HG03060 (cell line): Measurements from ENCODE around the gene ZNF580.

Experiments used
- ATAC-seq: cut with Tn5 transposase; IDR thresholded peaks from one replicate; pipeline ENCODE4 v1.9.1; 2021; ENCODE audit warnings: low read depth, moderate number of reproducible peaks; ENCODE audit not compliant: unreplicated experiment

Gene ZNF580

DNA sequence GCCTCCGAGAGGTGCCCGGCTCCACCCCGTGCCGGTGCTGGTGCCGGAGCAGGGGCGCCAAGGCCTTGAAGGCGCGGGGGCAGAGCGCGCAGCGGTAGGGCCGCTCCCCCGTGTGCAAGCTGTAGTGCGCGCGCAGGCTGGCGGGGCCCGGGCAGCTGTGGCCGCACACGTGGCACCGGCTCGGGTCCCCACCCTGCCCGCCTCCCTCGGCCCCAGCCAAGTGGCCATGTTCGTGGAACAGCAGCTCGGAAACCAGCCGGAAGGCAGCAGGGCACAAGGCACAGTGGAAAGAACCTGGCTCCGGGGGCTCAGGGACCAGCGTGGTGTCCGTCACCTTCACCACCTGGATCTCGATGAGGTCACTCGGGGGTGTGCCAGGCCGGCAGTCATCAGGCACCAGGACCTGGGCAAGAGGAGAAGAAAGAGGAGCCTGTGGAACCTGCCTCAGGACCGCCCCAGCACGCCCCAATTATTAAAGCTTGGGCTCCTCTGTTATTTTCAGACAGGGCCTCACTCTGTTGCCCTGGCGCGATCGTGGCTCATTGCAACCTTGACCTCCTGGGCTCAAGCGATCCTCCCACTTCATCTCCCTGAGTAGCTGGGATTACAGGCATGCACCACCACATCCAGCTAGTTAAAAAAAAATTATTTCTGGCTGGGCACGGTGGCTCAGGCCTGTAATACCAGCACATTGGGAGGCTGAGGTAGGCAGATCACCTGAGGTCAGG, 18.4 kb upstream of the ZNF580 start:
- ATAC-seq, result no peak

DNA sequence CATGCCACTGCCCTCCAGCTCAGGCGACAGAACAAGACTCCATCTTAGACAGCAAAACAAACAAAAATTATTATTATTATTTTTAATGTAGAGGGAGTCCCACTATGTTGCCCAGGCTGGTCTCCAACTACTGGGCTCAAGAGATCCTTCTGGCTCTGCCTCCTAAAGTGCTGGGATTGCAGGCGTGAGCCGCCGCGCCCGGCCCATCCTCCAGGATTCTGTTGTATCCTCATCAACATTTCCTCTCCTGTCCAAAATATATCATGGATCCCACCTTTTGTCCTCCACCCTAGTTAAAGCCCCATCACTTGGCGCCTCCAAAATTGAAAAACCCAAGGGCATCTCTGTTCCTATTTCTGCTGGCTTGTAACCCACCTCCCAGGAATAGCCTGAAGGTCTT, 17.7 kb upstream of the ZNF580 start:
- ATAC-seq, result no peak

DNA sequence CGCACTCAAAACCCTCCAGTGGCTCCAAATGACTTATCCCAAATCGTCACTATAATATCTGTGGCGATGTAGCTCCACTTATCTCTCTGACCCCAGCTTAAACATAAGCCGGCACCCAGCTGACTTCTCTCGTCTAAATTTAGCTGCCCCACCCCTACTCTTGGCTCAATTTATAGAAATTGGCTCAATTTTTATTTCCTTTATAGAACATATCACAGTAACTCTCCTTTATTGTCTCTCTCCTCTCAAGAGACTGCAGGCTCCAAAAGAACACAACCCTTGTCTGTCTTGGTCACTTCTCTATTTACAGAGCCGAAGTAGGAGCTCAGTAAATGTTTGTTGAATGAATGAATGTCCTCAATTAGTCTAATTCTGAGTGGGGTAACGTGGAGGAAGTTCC, 17.2 kb upstream of the ZNF580 start:
- ATAC-seq, result no peak

DNA sequence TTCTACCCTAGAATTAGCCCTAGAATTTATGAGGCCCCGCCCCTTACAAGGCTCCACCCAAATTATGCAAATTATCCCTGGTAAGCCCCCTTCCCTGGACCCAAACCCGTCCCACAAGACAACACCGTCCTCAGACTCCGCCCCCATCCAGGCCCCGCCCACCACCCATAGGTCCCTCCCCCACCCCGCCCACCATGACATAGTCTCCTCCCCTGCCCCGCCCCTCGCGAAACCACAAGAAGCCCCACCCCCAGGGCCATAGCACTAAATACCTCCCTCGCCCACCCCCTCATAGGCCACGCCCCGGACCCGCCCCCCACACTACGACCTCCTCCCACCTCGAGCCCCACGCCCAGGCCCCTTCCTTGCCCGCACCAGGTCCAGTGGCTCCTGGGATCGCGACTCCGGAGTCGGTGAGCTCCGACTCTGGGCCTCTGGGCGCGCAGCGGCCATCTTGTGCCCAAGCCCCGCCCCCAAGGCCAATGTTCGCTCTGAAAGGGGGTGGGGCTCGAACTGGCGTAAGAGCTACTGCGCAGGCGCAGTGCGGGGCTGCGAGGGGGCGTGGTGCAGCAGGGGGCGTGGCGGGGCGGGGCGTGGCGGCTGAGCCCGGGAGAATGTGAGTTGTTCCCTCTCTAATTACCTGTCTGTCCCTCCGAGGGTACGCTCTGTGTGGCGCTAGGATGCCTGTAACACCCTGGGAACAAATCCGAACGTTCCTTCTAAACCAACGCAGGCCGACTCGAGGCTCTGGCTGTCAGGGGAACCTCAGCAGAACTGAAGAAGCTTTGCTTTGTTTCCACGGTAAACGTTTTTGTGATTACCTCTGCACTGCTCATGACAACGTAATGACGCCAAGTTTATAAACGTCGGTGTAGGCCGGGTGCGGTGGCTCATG, 16.4 kb upstream of the ZNF580 start, which contains the start of gene ZNF784:
TSS of gene ZNF784 (minus strand) at position 458 of the 895 bp plus-strand sequence. CDS start at position 453, 5 bp downstream.
- no peak for ATAC-seq

DNA sequence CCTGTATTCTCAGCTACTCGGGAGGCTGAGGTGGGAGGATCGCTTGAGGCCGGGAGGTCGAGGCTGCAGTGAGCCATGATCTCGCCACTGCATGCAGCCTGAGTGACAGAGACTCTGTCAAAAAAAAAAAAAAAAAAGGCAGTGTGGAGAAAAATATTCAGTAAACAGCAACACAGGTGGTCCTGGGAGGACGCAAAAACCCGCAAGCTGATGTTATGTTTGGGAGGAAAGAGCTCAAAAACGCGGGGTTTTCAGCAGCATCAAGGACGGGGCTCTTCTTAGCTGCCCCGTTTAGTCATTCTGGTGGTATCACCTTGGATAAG, 15.8 kb upstream of the ZNF580 start:
- ATAC-seq, result no peak

DNA sequence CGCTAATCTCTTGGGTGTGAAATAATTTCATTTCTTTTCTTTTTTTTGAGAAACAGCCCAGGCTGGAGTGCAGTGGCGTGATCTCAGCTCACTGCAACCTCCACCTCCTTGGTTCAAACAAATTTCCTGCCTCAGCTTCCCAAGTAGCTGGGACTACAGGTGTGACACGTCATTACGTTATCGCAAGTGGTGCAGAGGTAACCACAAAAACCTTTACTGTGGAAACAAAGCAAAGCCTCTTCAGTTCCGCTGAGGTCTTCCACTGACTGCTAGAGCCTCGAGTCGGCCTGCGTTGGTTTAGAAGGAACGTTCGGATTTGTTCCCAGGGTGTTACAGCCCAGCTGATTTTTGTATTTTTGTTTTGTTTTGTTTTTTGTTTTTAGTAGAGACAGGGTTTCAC, 14.5 kb upstream of the ZNF580 start:
- no peak for ATAC-seq

DNA sequence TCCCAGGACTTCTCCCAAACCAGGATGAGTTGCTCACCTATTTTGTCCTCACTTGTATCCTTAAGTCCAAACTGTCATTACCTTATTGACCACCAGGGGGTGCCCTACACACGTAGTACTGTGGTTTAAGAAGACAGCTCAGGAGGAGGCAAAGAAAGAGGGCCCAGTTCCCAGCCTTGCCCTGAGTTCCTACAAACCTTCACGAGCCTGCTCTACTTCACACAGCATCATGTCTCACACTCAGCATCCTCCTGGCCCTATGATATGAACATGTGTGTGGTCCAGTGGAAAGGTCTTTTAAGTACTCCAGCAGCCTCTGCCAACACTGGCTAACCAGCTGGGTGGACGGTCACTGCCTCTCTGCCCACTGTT, 8.4 kb upstream of the ZNF580 start:
- ATAC-seq, result no peak

DNA sequence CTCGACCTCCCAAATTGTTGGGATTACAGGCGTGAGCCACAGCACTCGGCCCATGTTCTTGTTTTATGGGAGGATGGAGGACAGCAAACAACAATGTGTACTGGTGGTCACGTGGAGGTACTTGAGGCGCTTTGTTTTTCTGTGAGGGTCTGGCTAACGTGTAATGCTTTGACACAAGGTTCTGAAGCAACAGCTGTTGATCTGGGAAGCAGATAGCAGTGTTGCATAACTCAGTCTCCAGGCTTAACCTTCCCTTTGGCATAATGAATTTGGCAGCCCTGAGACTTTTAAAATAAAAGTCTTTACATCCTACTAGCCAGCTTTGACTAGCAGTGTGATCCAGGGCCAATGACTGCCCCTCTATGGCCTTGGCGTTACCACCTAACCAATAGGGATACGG, 6.9 kb upstream of the ZNF580 start:
- no peak for ATAC-seq

DNA sequence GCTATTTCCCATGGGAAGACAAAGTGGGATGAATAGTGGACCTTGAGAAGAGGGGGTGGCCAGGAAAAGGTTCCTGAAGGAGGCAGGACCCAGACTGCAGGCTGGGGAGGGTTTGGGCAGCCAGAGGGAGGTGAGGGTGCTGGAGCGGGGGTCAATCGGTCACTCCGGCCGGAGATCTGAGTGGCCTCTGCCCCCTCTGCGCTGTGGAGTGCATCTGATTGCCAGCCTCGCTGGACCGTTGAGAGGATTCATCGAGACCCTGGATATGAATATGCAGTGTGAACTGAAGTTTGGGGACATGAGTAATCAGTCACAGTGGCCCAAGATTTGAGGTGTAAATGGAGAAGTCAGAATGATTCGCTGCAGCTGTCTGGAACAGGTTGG, 5.5 kb upstream of the ZNF580 start:
- ATAC-seq, result no peak

DNA sequence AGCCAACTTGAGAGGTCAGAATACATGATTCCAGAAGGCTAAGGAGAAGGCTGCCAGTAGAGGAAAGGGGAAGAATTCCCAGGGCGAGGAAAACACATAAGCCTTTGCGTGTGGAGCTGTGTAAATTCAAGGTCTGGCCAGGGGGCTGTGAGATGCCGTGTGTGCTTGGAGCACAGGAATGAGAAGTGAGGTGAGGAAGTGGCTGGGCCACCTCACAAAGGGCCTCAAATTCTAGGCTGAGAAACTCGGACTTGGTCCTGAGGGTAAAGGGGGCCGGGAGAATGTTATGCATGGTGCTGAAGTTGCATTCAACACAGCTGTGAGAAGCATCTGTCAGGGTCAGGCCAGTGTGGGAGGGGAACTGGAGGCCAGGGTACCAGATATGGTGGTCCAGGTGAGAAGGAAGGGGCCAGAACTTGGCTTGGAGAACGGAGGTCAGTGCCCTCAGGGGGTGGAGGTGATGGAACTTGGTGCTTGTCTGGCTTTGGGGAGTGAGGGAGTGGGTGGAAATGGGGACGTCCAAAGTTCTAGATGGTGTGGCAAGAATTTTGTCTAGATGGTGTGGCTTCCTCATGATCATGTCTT, 4.9 kb upstream of the ZNF580 start:
- ATAC-seq, result no peak

DNA sequence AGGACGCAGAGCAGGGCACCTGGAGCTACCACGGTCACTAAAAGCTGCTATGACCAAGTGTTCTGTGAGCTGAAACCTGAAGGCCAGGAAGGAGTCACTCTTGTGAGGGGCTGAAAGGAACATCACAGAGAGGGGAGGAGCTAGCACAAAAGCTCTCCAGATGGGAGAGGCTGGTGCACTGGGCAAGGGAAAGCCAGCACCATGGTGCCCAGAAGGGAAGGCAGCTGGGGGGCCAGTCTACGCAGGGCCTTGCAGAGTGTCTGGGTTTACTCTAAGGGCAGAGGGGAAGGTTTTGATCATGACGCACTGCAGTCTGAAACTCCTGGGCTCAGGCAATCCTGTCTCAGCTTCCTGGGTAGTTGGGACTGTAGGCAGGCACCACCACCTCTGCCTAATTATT, 4.1 kb upstream of the ZNF580 start:
- no peak for ATAC-seq

DNA sequence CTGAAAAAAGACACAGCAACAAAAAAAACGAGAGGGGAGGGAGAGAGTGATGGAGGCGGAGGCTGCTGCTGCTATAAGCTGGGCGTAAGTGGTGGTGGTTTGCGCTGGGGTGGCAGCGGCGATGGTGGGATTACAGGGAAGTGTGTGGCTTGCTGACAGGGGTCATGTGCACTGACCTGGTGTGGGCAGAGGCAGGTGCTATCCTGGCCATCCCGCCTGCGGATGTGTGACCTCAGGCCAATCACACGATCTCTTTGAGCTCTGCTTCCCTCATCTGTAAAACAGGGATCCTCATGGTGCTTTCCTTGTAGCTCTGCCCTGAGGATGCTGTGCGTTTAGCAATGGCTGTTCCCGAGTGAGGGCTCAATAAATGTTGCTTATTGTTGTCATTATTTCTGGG, 3.3 kb upstream of the ZNF580 start:
- no peak for ATAC-seq

DNA sequence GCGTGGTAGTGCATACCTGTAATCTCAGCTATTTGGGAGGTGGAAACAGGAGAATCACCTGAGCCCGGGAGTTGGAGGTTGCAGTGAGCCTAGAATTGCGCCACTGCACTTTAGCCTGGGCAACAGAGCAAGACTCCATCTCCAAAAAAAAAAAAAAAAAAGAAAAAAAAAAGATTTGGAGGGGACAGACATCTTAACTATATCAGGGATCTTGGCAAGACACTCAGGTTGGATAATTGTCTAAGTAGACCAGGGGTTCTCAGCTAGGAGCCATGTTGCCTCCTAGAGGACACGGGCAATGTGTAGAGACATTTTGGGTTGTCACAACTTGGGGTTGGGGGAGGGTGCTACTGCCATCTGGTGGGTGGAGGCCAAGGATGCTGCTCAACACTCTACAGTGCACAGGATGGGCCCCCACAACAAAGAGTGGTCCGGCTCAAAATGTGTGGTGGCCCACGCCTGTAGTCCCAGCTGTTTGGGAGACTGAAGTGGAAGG, 1.9 kb upstream of the ZNF580 start:
- no peak for ATAC-seq

DNA sequence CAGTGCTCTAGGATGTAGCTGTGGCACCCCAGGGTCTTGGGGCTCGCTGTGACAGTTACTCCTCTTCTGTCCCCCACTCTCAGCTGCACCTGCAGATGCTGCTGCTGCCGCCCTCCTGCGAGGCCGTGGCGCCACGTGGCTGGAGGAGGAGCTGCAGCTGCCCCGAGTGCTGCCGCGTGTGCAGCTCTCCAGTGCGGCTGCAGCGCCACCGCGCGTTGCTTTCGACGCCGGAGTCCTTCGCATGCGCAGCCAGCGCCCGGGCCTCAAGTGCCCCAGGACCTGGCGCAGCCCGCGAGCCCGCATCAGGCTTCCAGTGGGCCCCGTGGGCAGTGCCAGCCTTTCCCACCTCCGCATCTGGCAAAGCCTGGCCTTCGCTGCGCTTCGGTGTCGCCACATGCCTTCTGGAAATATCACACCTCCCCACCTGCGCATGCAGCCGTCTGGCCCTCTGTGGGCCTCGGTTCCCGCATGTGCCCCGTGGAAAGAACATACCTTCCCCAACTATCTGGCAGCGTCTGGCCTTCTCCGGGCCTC, 692 bp upstream of the ZNF580 start:
- ATAC-seq, result no peak

DNA sequence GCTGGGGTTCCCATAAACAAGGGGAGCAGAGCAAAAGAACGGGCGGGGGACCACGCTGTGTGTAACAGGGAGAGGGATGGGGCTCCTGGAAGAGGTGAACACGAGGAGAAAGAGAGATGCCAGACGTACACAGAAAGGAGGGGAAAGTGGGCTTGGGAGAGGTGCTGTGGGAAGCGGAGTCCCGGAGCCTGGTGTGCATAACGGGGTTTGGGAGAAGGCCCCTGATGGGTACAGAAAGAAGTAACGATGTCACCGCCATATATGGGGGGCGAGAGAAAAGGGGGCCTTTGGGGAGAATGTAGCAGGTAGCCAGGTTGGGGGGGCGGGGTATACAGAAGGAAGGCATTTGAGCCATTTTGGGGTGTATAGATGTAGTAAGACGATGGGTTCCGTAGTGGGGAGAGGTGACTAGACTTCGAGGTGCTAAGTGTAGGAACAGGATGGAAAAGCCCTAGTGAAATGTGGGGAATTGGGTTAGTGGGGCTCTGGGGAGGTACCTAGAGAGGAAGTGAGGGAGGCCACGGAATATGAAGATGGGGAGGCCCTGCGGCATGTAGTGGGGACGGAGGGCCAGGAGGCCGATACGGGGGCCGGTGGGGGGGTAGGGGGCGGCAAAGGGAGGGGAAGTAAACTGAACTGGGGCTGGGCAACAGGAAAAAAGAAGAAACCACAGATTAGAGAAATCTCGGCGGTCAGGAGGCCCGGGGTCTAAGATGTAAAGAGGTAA, 787 bp downstream of the ZNF580 start:
- ATAC-seq, result no peak

DNA sequence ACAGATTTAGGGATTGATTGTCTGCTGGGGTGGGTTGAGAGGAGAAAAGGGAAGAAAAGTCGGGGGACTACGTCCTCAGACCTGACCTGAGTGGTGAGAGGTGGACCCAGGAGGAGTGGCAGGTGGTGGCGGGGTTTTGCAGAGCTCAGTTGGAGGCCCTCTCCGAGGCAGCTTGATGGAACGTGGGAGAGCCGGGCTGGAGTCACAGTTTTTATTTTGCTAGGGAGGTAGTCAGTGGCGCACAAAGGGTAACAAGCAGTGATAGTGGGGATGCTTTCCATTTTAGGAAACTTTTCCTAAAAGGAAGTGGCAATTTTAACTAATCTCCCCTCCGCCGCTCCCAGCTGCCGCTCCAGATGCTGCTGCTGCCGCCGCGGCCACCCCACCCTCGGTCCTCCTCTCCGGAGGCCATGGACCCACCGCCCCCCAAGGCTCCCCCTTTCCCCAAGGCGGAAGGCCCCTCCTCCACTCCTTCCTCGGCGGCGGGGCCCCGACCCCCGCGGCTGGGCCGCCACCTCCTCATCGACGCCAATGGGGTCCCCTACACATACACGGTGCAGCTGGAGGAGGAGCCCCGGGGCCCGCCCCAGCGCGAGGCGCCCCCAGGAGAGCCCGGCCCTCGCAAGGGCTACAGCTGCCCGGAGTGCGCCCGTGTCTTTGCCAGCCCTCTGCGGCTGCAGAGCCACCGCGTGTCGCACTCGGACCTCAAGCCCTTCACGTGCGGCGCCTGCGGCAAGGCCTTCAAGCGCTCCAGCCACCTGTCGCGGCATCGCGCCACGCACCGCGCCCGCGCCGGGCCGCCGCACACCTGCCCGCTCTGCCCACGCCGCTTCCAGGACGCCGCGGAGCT, 1.6 kb downstream of the ZNF580 start:
- ATAC-seq, result no peak

DNA sequence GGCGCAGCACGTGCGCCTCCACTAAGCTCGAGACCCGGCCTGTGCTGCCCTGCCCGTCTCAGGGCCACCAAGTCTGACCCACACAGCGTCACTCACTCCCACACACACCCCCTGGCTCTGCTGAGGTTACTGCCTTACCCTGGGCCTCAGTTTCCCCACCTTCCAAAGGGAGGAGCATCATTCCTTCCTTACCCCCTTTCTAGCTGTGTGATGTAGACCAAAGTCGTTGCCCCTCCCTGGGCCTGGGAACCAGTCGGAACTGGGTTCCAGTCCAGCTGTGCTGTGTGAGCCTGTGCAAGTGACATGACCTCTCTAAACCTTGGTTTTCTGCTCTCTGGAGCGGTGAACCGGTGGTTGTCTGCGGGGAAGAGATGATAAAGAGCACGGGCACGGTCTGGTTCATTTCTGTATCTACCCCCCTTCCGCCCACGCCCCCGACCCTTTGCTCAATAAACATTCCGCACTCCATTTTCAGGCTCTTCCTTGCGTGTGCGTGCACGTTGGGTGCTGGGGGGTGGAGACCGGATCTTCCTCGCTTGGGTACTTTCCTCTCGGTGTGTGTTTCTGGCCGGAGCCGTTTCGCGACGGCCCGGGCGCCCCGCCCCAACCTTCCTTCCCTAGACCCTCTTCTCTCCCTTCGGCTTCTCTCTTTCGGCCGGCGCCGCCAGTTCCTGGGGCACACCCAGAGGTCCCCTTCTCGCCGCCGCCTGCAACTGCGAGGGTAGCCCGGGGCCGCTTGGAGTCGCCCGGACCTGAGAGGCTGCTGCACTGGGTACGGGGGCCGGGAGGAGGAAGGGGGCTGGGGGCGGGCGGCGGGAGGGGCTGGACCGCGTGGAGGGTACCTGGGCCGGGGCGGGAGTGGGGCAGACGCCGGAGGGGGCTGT, 2.4 kb downstream of the ZNF580 start, which contains the start of gene ZNF581:
TSS of gene ZNF581 (plus strand) at position 647 of the 884 bp plus-strand sequence. CDS start 923 bp downstream, outside the sequence.
- no peak for ATAC-seq

DNA sequence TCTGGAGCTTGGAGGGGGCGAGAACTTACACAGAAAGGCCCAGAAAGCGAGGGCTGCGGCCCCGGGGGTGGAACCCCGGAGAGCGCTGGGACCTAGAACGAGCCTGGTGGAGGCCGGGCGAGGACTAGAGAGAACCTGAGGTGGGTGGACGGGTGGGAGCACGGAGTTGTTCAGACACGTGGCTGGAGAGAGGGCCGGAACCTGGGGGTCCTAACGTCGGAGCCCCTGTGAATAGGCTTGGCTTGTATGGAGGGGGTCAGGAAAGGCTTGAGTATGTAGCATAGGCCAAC, 3.0 kb downstream of the ZNF580 start:
- no peak for ATAC-seq
